ENCODE measurements around the gene ADCY2.

ADCY2 gene

DNA sequence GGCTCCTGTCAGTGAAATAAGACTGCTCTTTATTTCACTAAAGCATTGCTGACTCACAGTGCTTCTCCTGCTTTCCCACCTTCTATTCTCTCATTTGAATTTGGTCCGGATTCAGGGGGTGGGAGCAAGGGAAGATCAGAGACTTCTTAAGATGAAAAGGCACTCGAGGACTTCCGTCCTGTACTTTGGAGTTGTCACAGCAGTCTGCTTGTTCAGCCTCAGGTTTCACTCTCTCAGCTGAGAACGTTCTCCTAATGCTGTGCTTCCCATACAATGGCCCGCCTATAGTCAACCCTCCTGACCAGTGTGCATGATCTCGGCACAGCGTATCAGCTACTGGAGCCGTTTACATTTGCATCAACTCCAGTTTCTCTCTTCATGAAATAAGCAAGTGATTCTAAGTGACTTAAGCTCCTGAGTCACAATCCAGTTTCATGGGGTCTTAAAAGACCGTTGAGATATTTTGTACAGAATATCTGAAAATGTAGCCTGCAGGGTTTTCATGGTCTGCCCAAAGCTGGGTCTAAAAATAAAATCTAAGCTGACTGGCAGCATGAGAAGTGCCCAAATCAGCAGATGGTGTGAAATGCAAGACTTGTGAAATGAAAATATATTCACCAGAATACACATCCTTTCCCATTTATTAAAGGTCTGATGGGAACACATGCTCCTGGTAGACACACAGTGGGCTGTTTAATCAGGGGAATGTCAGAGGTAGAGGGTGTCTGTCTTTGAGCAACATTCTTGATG lies 145.0 kb downstream of the ADCY2 start:
- no peak for TF ChIP-seq CTCF (IDR thresholded peaks at IDR 0.05)

- TF ChIP-seq CTCF (IDR thresholded peaks at IDR 0.05) = no peak
Measured at GRCh38 chr5:7541898-7542297, 146.0 kb downstream of the ADCY2 start.

- TF ChIP-seq CTCF (IDR thresholded peaks at IDR 0.05) = no peak
Measured at GRCh38 chr5:7546555-7546954, 150.6 kb downstream of the ADCY2 start.

DNA sequence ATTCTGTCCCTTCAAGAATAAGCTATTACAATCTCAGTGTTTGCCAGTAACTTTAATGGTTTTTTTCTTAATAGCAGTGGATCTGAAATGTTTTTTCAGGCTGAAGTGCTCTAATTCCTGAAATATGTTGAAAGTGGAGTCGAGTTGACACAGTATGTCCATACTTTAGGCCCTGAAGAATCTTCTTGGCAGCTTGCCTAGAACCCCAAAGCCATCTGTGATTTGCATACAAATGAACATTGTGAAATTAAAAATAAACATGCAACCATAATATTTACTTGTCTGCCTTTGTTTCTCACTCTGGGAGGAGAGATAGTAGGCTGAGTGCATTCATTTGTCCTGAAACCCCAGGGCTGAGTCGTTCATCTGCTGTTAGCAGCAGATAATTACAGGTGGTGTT lies 152.7 kb downstream of the ADCY2 start:
- TF ChIP-seq CTCF (IDR thresholded peaks at IDR 0.05) = no peak

DNA sequence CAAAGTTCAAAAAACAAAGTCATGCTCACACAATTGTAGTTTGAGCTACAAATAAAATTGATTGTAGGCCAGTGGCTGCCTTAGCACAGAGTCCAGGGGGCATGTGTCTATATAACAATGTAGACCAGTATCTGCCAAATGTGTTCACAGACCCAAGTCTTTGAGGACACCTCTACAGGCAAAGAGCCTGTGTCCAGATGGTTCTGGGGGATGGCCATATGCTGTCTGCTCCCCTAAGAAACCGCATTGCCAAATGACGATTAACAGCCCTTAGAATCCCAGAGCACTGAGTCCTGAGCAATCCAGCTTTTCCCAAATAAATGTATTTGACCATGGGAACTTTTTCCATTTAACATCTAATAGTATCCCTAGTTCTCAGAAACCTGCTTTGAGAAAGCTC lies 169.6 kb downstream of the ADCY2 start:
- no peak for TF ChIP-seq CTCF (IDR thresholded peaks at IDR 0.05)

DNA sequence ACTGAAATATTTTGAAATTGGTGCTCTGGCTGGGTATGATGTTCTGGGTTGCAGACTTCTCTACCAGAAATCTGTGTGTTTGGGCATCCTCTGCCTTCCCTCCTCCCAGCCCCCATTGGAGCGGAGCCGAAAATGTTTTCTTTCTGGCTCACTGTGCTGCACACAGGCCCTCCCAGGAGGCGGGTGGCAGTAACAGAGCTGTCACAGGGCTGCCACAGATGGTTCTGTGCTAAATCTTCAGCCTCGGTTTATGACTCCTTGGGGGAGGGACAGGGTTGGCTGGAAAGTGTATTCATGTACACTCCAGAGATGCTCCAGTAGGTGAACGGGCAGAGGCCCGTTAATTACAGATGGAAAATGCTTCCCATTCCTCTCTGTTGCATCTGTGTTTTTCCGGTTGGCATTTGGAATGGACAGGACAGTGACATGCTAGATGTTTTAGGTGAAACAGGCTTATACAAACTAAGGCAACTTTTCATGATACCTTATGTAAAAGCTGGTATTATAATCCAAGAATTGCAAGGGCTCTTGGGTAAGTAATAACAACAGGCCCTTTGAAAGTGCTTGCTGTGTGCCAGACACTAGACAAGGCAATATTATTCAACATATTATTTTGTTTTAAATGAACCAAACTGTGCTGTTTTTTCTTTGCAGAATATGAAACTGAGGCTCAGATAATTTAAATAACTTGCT lies 180.2 kb downstream of the ADCY2 start:
- no peak for TF ChIP-seq CTCF (IDR thresholded peaks at IDR 0.05)

DNA sequence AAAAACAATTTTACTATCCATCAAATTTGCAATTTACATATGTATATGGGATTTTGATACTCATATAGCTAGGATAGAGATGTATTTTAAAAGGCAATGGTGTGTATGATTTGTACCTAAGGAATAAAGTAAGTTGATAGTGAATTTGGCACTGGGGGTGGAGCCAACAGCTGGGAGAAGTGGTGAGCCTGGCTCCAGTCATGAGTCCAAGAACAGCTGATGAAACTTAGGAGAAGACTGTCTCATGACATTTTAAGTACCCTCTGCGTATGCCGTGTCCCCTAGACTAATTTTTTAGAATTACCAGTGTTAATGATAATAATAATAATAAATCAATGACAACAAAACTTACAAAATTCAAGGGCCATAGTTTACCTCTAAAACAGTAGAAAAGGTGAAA lies 181.4 kb downstream of the ADCY2 start:
- TF ChIP-seq CTCF (IDR thresholded peaks at IDR 0.05) = no peak

Data from LNCAP (cell line).